ENCODE data around the gene HILPDA. TPM values are rescaled to one million over a fixed set of nuclear protein-coding genes. Genes with fewer than 3 reads are reported as not detected.

Gene HILPDA
- total RNA-seq, 2 donors from 2014 or later, result 12.1 to 31.4 TPM

DNA sequence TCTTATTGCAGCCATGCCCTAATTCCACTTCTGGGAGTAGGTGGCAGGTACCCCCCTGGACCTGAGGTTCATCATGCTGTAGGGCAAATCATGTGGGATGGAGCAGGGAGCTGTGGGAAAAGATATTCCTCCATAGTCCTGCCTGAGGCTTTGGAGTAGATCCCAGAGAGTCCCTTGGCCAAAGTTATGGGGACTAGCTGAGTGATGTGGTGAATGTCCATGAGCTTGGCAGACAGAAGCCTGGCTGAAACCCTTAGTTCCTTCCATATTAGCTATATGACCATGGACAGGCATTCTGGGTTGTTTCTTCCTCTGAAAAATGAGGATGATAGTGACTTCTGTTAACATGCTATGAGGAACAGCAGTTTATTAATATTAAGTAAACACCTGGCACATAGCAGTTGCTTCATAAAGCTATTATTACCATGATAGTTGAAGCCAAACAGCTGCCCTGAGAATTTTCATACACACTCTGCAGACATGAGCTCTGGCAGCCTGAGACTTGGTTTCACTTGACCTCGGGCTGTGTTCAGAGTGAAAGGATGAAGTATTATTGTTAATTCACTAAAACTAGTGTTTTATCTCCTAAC lies 30.9 kb upstream of the HILPDA start:
- TF ChIP-seq, protein P1, sequence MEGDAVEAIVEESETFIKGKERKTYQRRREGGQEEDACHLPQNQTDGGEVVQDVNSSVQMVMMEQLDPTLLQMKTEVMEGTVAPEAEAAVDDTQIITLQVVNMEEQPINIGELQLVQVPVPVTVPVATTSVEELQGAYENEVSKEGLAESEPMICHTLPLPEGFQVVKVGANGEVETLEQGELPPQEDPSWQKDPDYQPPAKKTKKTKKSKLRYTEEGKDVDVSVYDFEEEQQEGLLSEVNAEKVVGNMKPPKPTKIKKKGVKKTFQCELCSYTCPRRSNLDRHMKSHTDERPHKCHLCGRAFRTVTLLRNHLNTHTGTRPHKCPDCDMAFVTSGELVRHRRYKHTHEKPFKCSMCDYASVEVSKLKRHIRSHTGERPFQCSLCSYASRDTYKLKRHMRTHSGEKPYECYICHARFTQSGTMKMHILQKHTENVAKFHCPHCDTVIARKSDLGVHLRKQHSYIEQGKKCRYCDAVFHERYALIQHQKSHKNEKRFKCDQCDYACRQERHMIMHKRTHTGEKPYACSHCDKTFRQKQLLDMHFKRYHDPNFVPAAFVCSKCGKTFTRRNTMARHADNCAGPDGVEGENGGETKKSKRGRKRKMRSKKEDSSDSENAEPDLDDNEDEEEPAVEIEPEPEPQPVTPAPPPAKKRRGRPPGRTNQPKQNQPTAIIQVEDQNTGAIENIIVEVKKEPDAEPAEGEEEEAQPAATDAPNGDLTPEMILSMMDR (IDR thresholded peaks at IDR 0.05), result no peak
- DNase-seq, result no peak
- intact Hi-C loops (cut with DNase I), result loop anchor here (1.0 kb wide), 1 partner anchor 26 kb away; no protein-coding TSS in a partner anchor
- Histone ChIP-seq H3K4me3 (no peak overlapping the region), H3K27ac (no peak overlapping the region), H3K36me3 (no peaks in the 10 kb centered on the region), H3K27me3 (no peaks in the 10 kb centered on the region), H3K4me1 (no peaks in the 10 kb centered on the region), H3K9ac (ENCODE audit: low read depth in 2 of 2, low read length in 2 of 2) (no peak overlapping the region), H3K9me3 (no peaks in the 10 kb centered on the region)

DNA sequence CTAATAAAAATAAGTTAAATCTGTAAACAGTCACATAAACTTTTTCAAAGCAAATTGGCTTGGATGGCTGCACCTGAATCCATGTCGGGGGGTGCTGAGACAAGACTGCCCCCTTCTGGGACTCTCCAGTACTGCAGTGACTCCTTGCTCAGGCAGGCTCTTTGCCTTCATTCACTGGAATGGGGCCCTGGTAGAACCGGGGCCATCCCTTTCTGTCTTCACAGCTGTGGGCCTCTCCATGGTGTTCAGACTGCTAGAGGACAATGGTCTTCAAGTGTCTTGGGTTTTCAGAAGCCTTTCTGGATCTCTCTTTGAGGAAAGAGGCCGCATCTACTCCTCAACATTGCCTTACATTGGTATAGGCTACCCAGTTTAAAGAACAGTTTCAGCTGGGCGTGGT lies 29.8 kb upstream of the HILPDA start:
- DNase-seq, result peak; percentile 84
- intact Hi-C loops (cut with DNase I), result loop anchor here (1.0 kb wide), 1 partner anchor 28 kb away; no protein-coding TSS in a partner anchor
- Histone ChIP-seq H3K9ac (ENCODE audit: low read depth in 2 of 2, low read length in 2 of 2) (no peak overlapping the region), H3K4me1 (no peaks in the 10 kb centered on the region), H3K4me3 (no peak overlapping the region), H3K27ac (no peak overlapping the region), H3K9me3 (no peaks in the 10 kb centered on the region), H3K36me3 (no peaks in the 10 kb centered on the region), H3K27me3 (no peaks in the 10 kb centered on the region)
- TF ChIP-seq, protein P1 (IDR thresholded peaks at IDR 0.05), result peak; percentile 95

DNA sequence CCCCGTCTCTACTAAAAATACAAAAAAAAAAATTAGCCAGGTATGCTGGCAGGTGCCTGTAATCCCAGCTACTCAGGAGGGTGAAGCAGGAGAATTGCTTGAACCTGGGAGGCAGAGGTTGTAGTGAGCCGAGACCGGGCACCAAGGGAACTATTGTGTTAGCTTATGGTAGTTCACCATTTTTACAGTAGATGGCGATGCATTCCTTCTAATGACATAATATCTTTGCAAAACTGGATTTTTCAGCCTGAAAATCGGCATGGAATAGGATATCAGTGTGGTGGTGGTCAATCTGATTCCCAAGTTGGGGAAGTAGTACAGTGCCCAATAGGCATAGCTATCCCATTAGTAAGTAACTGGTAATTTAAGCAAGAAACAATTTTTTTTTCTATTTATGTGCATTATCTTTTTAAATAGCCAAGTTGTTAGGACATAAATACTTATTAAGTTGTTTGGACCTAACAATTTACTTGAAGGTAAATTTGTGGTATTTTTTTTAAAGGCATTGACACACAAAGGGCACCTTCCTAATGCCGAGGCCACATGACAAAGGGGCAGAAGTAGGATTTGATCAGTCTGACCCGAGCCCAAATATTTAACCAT lies 28.3 kb upstream of the HILPDA start:
- no peak overlapping the region for H3K4me3 ChIP-seq
- TF ChIP-seq, protein P1 (IDR thresholded peaks at IDR 0.05), result peak; percentile 76
- no peaks in the 10 kb centered on the region for H3K4me1 ChIP-seq
- DNase-seq, result peak; percentile 41
- no peaks in the 10 kb centered on the region for H3K27me3 ChIP-seq
- no peaks in the 10 kb centered on the region for H3K36me3 ChIP-seq
- H3K9ac ChIP-seq (ENCODE audit: low read depth in 2 of 2, low read length in 2 of 2), result no peak overlapping the region
- intact Hi-C loops (cut with DNase I), result loop anchor here (1.0 kb wide), 1 partner anchor 33 kb away; no protein-coding TSS in a partner anchor
- H3K27ac ChIP-seq, result no peak overlapping the region
- no peaks in the 10 kb centered on the region for H3K9me3 ChIP-seq

DNA sequence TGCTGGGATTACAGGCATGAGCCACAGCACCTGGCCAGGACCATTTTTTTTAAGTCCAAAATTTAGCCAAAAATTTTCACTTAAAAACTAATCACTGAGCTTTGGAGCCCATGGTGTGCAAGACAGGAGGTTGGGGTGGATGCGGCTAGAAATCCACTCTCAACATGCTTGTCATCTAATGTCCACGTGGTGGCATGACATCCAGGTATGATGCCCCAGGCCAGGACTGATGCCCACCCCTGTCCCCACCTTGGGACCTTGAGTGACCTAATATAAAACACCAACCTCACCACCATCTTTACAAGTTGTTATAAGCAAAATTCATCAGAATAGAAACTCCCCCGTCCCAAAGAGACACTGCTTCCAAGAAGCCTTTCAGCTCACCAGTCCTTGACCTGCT lies 25.5 kb upstream of the HILPDA start:
- Histone ChIP-seq H3K36me3 (no peaks in the 10 kb centered on the region), H3K9me3 (no peaks in the 10 kb centered on the region), H3K27me3 (no peaks in the 10 kb centered on the region), H3K9ac (ENCODE audit: low read depth in 2 of 2, low read length in 2 of 2) (no peak overlapping the region), H3K4me3 (no peak overlapping the region), H3K27ac (no peak overlapping the region), H3K4me1 (no peaks in the 10 kb centered on the region)
- intact Hi-C loops (cut with DNase I), result no loop called here
- TF ChIP-seq, protein P1 (IDR thresholded peaks at IDR 0.05), result no peak
- DNase-seq, result no peak

DNA sequence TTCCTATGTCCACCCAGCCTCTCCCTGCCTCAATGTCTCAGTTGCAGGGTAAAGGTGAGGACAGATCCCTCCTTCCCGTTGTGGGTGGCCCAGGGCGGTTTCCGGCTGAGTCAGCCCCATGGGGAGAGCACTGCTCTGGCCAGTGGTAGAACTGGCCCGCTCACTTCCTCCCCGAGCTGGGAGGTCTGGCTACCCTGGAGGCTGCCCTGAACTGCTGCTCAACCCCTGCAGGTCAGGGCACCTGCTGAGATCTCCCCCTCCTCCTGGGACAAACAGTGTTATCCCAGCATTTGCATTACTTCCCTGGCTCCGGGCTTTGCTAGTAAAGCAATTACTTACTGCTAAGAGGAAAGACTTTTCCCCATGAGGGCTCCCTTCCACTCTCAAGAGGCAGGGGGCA lies 24.5 kb upstream of the HILPDA start:
- no peak overlapping the region for H3K27ac ChIP-seq
- no peaks in the 10 kb centered on the region for H3K4me1 ChIP-seq
- no peaks in the 10 kb centered on the region for H3K9me3 ChIP-seq
- no peaks in the 10 kb centered on the region for H3K36me3 ChIP-seq
- no peak overlapping the region for H3K4me3 ChIP-seq
- H3K9ac ChIP-seq (ENCODE audit: low read depth in 2 of 2, low read length in 2 of 2), result no peak overlapping the region
- DNase-seq, result no peak
- TF ChIP-seq, protein P1 (IDR thresholded peaks at IDR 0.05), result no peak
- intact Hi-C loops (cut with DNase I), result no loop called here
- no peaks in the 10 kb centered on the region for H3K27me3 ChIP-seq

Measured in colonic mucosa (tissue), 4 donors.